ENCODE data around the gene MOB3A.

DNA sequence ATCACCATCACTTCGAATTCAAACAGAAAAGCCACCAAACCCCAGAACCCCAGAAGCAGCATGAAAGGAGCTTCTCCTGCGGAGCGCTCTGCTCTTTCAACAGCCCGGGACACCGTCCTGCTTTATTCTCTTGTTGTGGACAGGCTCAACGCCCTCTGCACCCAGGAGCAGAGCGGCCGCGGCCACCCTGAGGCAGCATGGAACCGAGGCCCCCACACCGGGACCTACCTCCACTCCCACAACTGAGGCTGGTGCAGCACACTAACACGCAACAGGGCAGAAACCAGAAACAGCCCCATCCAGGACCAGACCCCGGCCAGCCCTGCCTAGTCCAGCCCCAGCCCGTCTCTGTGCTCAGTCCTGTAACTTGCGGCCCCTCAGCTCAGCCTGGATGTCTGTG lies 48.1 kb upstream of the MOB3A start:
- TF ChIP-seq POLR2A (IDR thresholded peaks at IDR 0.05) (no peak), CTCF (IDR thresholded peaks at IDR 0.05) (no peak)

Data from body of pancreas (tissue), 4 donors.